ENCODE results near the gene SERPINA5. TPM values are rescaled to one million over a fixed set of nuclear protein-coding genes. Genes with fewer than 3 reads are reported as not detected.
A peak's percentile ranks its signal among the peaks of the same experiment; 100 is the strongest.

SERPINA5 gene
- polyA plus RNA-seq, 4 donors: 0.54 to 8.6 (median 1.7) TPM; not detected in 1

DNA sequence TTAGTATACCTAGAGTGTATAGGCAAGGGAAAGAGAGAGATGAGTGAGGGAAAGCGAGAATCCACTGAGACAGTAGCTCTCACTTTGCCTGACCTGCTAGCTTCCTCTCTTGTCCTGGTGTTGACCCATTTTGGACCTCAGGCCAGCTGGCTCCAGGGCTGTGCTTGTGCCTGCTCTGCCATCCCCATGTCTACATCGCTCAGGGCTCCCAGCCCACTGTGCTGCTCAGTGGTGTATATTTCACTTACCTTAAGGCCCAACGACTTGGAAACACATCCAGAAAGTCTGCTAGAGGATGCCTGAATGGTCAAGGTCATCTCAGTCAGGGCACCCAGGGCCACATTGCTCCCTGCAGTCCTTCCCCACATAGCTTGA is 20.9 kb upstream of the SERPINA5 start:
- H3K36me3 ChIP-seq (ENCODE audit: control insufficient read depth in 3 of 3, insufficient read depth in 2 of 3, low read depth in 1 of 3, low read length in 3 of 3): peaks cover 0 to 3% (median 0%) of the 10 kb centered on the region in 3 donors
- H3K27ac ChIP-seq (ENCODE audit: low read depth in 1 of 3, low read length in 2 of 3): peak overlapping the region in 1 of 3 donors; percentile 53
- peaks cover 0 to 15% (median 0%) of the 10 kb centered on the region in 3 donors for H3K4me1 ChIP-seq (ENCODE audit: control insufficient read depth in 3 of 3, insufficient read depth in 2 of 3, low read depth in 1 of 3, low read length in 2 of 3)
- H3K27me3 ChIP-seq (ENCODE audit: control insufficient read depth in 3 of 3, insufficient read depth in 3 of 3, low read length in 3 of 3): no peaks in the 10 kb centered on the region
- no peak for FAIRE-seq
- peaks cover 0 to 21% of the 10 kb centered on the region in 2 donors for H3K9me3 ChIP-seq (ENCODE audit: control insufficient read depth in 2 of 2, insufficient read depth in 1 of 2, low read depth in 1 of 2, low read length in 1 of 2)
- WGBS, 3 donors: 62 to 79% (median 75%) methylated on average over 3 of the region's 3 CpGs
- DNase-seq: no peak
- no peak overlapping the region for H3K4me3 ChIP-seq (ENCODE audit: low read depth in 1 of 3, low read length in 3 of 3)

DNA sequence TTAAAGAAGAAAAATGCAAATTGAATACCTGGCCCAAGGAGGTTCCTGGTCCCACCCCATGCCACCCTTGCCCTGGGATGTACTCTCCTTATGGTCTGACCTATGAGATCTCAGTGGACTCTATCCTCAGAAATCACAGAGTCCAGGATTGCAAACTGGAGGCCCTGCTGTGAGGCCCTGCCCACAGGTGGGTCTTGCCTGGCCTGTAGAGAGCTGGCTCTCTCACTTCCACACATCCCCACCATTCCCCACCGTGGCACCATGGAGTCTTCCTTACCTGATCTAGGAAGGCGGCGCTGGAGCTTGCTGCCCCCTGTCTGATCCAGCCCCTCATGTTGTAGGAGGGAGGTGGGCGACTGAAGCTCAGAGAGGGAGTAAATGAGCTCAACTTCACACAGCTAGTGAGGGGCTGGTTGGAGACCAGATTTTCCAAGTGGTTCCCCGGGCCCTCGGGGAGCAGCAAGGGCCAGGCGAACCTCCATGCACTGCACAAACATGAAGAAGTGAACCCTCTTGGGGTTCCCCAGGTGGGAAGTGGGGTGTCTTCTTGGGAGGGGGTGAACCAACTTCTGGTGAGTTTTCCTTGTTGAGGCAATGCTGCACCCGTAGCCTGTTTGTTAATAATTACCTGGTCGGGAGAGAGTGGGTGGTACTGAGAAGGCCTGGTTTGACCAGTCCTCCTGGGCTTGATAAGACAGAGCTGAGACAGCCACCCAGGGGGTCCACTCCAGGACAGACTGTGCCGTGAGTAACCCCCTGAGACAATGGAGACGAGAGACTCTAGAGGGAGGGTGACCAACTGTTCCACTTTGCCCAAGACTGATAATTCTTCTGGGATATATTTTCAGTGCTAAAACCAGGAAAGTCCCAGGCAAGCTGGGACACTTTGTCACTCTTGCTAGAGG is 20.2 kb upstream of the SERPINA5 start, which contains the start of gene SERPINA4:
TSS of gene SERPINA4 (plus strand) at position 692 of the 905 bp plus-strand sequence. CDS start 2,041 bp downstream, outside the sequence.
- DNase-seq (peak; percentile 9 to 77), FAIRE-seq (no peak)
- Histone ChIP-seq H3K9me3 (ENCODE audit: control insufficient read depth in 2 of 2, insufficient read depth in 1 of 2, low read depth in 1 of 2, low read length in 1 of 2) (peaks cover 0 to 18% of the 10 kb centered on the region in 2 donors), H3K36me3 (ENCODE audit: control insufficient read depth in 3 of 3, insufficient read depth in 2 of 3, low read depth in 1 of 3, low read length in 3 of 3) (peaks cover 0 to 3% (median 0%) of the 10 kb centered on the region in 3 donors), H3K27ac (ENCODE audit: low read depth in 1 of 3, low read length in 2 of 3) (peak within 1 kb of the TSS in 1 of 3 donors; percentile 53), H3K4me3 (ENCODE audit: low read depth in 1 of 3, low read length in 3 of 3) (peak within 1 kb of the TSS in 1 of 3 donors; percentile 21), H3K27me3 (ENCODE audit: control insufficient read depth in 3 of 3, insufficient read depth in 3 of 3, low read length in 3 of 3) (no peaks in the 10 kb centered on the region), H3K4me1 (ENCODE audit: control insufficient read depth in 3 of 3, insufficient read depth in 2 of 3, low read depth in 1 of 3, low read length in 2 of 3) (peaks cover 0 to 15% (median 0%) of the 10 kb centered on the region in 3 donors)
- WGBS, 3 donors: 66 to 79% (median 67%) methylated on average over 11 of the region's 11 CpGs

DNA sequence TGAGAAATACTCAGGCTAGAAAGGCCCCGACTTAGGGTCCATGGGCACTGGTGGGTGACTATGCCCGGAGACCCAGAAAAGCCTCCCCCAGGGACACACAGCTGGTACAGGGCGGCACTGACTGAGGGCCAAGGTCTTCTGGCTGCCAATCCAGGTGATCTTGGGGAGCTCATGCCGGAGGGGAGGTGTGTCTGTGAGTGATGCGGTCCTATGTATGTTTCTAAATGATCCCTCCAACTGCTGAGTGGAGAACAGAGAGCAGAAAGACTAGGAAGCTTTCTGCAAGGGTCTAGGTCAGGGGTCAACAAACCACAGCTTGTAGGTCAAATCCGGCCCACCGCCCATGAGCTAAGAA is 19.6 kb upstream of the SERPINA5 start:
- H3K27ac ChIP-seq (ENCODE audit: low read depth in 1 of 3, low read length in 2 of 3): peak overlapping the region in 1 of 3 donors; percentile 53
- peak overlapping the region in 1 of 3 donors; percentile 21 for H3K4me3 ChIP-seq (ENCODE audit: low read depth in 1 of 3, low read length in 3 of 3)
- WGBS, 3 donors: 61 to 70% (median 67%) methylated on average over 7 of the region's 7 CpGs

DNA sequence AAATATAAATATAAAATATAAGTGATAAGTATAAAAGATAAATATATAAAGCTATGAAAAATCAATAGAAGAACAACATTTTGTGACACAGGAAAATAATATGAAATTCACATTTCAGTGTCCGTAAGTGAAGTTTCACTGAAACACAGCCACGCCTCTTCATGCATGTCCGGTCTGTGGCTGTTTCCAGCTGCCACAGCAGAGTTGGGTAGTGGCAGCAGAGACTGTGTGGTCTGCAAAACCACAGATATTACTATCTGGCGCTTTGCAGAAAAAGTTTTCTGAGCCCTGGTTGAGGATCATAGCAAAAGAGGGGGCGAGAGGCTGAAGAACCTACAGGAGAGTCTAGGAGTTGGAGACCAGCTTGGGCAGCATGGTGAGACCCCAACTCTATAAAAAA is 19.2 kb upstream of the SERPINA5 start:
- H3K27me3 ChIP-seq (ENCODE audit: control insufficient read depth in 3 of 3, insufficient read depth in 3 of 3, low read length in 3 of 3): no peaks in the 10 kb centered on the region
- DNase-seq: no peak
- H3K27ac ChIP-seq (ENCODE audit: low read depth in 1 of 3, low read length in 2 of 3): no peak overlapping the region
- 78 to 88% (median 86%) methylated on average over 5 of the region's 5 CpGs for WGBS, 3 donors
- peaks cover 0 to 9% of the 10 kb centered on the region in 2 donors for H3K9me3 ChIP-seq (ENCODE audit: control insufficient read depth in 2 of 2, insufficient read depth in 1 of 2, low read depth in 1 of 2, low read length in 1 of 2)
- peaks cover 0 to 15% (median 0%) of the 10 kb centered on the region in 3 donors for H3K4me1 ChIP-seq (ENCODE audit: control insufficient read depth in 3 of 3, insufficient read depth in 2 of 3, low read depth in 1 of 3, low read length in 2 of 3)
- peaks cover 0 to 3% (median 0%) of the 10 kb centered on the region in 3 donors for H3K36me3 ChIP-seq (ENCODE audit: control insufficient read depth in 3 of 3, insufficient read depth in 2 of 3, low read depth in 1 of 3, low read length in 3 of 3)
- FAIRE-seq: no peak
- H3K4me3 ChIP-seq (ENCODE audit: low read depth in 1 of 3, low read length in 3 of 3): no peak overlapping the region

More for the DNA sequence above, 19.6 kb upstream of the SERPINA5 start:
- DNase-seq (no peak), FAIRE-seq (no peak)
- H3K9me3 ChIP-seq (ENCODE audit: control insufficient read depth in 2 of 2, insufficient read depth in 1 of 2, low read depth in 1 of 2, low read length in 1 of 2): peaks cover 0 to 12% of the 10 kb centered on the region in 2 donors
- H3K36me3 ChIP-seq (ENCODE audit: control insufficient read depth in 3 of 3, insufficient read depth in 2 of 3, low read depth in 1 of 3, low read length in 3 of 3): peaks cover 0 to 3% (median 0%) of the 10 kb centered on the region in 3 donors
- peaks cover 0 to 15% (median 0%) of the 10 kb centered on the region in 3 donors for H3K4me1 ChIP-seq (ENCODE audit: control insufficient read depth in 3 of 3, insufficient read depth in 2 of 3, low read depth in 1 of 3, low read length in 2 of 3)
- H3K27me3 ChIP-seq (ENCODE audit: control insufficient read depth in 3 of 3, insufficient read depth in 3 of 3, low read length in 3 of 3): no peaks in the 10 kb centered on the region

DNA sequence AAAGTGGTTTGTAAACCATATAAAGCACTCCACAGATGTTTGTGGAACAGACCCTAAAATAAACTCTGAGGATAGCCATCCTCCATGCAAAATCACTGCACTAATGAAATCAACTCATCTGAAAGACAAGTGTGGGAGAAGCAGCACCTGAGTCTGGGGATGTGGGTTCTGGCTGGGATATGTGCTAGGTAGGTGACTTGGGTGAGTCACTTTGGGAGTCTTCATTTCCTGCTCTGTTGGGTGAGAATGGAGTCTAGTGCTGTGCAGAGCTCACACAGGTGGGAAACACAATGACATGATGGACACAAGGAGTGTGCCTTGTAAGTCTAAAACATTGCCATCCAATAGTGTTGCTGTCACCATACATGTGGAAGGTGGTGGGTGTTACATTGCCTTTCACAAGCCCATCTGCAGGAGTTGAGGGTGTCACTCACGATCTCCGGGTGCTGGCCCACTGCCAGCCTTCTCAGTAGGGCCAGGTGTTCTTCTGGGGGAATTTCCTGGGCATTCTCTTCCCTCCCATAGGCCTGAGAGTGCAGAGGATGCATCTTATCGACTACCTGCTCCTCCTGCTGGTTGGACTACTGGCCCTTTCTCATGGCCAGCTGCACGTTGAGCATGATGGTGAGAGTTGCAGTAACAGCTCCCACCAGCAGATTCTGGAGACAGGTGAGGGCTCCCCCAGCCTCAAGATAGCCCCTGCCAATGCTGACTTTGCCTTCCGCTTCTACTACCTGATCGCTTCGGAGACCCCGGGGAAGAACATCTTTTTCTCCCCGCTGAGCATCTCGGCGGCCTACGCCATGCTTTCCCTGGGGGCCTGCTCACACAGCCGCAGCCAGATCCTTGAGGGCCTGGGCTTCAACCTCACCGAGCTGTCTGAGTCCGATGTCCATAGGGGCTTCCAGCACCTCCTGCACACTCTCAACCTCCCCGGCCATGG is 18.0 kb upstream of the SERPINA5 start:
- 77 to 86% (median 81%) methylated on average over 16 of the region's 16 CpGs for WGBS, 3 donors
- FAIRE-seq (no peak), DNase-seq (no peak)
- Histone ChIP-seq H3K9me3 (ENCODE audit: control insufficient read depth in 2 of 2, insufficient read depth in 1 of 2, low read depth in 1 of 2, low read length in 1 of 2) (peaks cover 0 to 4% of the 10 kb centered on the region in 2 donors), H3K27me3 (ENCODE audit: control insufficient read depth in 3 of 3, insufficient read depth in 3 of 3, low read length in 3 of 3) (no peaks in the 10 kb centered on the region), H3K36me3 (ENCODE audit: control insufficient read depth in 3 of 3, insufficient read depth in 2 of 3, low read depth in 1 of 3, low read length in 3 of 3) (peaks cover 0 to 4% (median 0%) of the 10 kb centered on the region in 3 donors), H3K4me3 (ENCODE audit: low read depth in 1 of 3, low read length in 3 of 3) (no peak overlapping the region), H3K4me1 (ENCODE audit: control insufficient read depth in 3 of 3, insufficient read depth in 2 of 3, low read depth in 1 of 3, low read length in 2 of 3) (peaks cover 0 to 15% (median 0%) of the 10 kb centered on the region in 3 donors), H3K27ac (ENCODE audit: low read depth in 1 of 3, low read length in 2 of 3) (no peak overlapping the region)

DNA sequence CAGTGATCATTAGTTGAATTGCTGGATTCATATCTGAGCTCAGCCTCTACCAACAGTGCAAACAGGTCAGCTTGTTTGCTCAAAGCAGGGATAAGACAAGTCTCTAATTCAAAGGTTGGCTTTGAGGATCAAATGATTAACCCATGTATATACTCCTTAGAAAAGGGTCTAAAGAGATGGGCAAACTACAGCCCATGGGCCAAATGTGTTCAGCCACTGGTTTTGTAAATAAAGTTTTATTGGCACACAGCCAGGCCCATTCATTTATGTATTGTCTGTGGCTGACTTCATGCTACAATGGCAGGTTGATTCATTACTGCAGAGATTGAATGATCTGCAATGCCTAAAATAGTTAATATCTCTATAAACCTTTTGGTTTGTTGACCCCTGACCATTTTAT is 16.8 kb upstream of the SERPINA5 start:
- DNase-seq: no peak
- no peak overlapping the region for H3K4me3 ChIP-seq (ENCODE audit: low read depth in 1 of 3, low read length in 3 of 3)
- FAIRE-seq: no peak
- peaks cover 0 to 4% of the 10 kb centered on the region in 2 donors for H3K9me3 ChIP-seq (ENCODE audit: control insufficient read depth in 2 of 2, insufficient read depth in 1 of 2, low read depth in 1 of 2, low read length in 1 of 2)
- H3K27me3 ChIP-seq (ENCODE audit: control insufficient read depth in 3 of 3, insufficient read depth in 3 of 3, low read length in 3 of 3): no peaks in the 10 kb centered on the region
- peaks cover 0 to 15% (median 0%) of the 10 kb centered on the region in 3 donors for H3K4me1 ChIP-seq (ENCODE audit: control insufficient read depth in 3 of 3, insufficient read depth in 2 of 3, low read depth in 1 of 3, low read length in 2 of 3)
- H3K36me3 ChIP-seq (ENCODE audit: control insufficient read depth in 3 of 3, insufficient read depth in 2 of 3, low read depth in 1 of 3, low read length in 3 of 3): peaks cover 0 to 8% (median 0%) of the 10 kb centered on the region in 3 donors
- H3K27ac ChIP-seq (ENCODE audit: low read depth in 1 of 3, low read length in 2 of 3): no peak overlapping the region

DNA sequence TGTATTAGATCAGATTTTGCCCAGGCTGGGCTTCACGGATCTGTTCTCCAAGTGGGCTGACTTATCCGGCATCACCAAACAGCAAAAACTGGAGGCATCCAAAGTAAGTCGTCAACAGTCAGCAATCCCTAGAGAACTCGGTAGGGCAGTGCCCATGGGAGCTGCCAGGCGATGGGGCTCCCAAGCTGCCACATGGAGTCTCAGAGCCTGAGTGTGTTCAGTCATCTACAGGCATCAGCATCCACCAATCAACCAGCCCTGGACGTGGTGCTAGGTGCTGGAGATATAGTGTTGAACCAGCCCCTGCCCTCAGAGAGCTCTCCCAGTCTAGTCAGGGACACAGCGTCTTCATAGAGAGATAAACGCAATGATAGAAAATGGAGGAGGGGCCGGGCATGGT is 13.0 kb upstream of the SERPINA5 start:
- DNase-seq (no peak), FAIRE-seq (no peak)
- 81 to 90% (median 90%) methylated on average over 9 of the region's 9 CpGs for WGBS, 3 donors
- H3K27ac ChIP-seq (ENCODE audit: low read depth in 1 of 3, low read length in 2 of 3): no peak overlapping the region
- H3K36me3 ChIP-seq (ENCODE audit: control insufficient read depth in 3 of 3, insufficient read depth in 2 of 3, low read depth in 1 of 3, low read length in 3 of 3): peaks cover 0 to 13% (median 0%) of the 10 kb centered on the region in 3 donors
- H3K9me3 ChIP-seq (ENCODE audit: control insufficient read depth in 2 of 2, insufficient read depth in 1 of 2, low read depth in 1 of 2, low read length in 1 of 2): peaks cover 0 to 4% of the 10 kb centered on the region in 2 donors
- peaks cover 0 to 4% (median 0%) of the 10 kb centered on the region in 3 donors for H3K4me1 ChIP-seq (ENCODE audit: control insufficient read depth in 3 of 3, insufficient read depth in 2 of 3, low read depth in 1 of 3, low read length in 2 of 3)
- no peaks in the 10 kb centered on the region for H3K27me3 ChIP-seq (ENCODE audit: control insufficient read depth in 3 of 3, insufficient read depth in 3 of 3, low read length in 3 of 3)
- H3K4me3 ChIP-seq (ENCODE audit: low read depth in 1 of 3, low read length in 3 of 3): no peak overlapping the region

Measured in small intestine (tissue), 7 donors.